HepG2 (cell line): Measurements from ENCODE around the gene PLEKHA6. TPM values are rescaled to one million over a fixed set of nuclear protein-coding genes. Genes with fewer than 3 reads are reported as not detected.

Experiments
- ATAC-seq: fragments of 200-7000 bp; cut with Tn5 transposase; 3 replicates; pipeline ENCODE4 v1.9.1; 2020; ENCODE audit warnings: mild to moderate bottlenecking, moderate library complexity
- BruUV-seq: library from RNA; stranded (reverse); fragments of 400-500 nt; replicated peaks from 2 replicates; lab custom pipeline; 2021; lab: Mats Ljungman, UMichigan
- CTCF ChIA-PET: fragments of 300-600 bp; formaldehyde crosslinking; extraction: SDS; loops from one replicate; lab custom pipeline; 2021; ENCODE audit warnings: low total read pairs, inconsistent platforms, low intra/inter-chr PET ratio; lab: Yijun Ruan, JAX
- POLR2A ChIA-PET: fragments of 350-600 bp; sonication (Branson Sonifier 250); formaldehyde crosslinking; loops from one replicate; lab custom pipeline; 2020; ENCODE audit warnings: antibody characterized with exemption, inconsistent platforms; lab: Yijun Ruan, JAX
- DNase-seq: peaks from one replicate; pipeline ENCODE4 v3.0.0-alpha.2; 2015; ENCODE audit warnings: low spot score
- FAIRE-seq: peaks from 3 replicates; lab custom pipeline; 2011; peaks lifted over from hg19 to GRCh38; lab: Jason Lieb, UNC
- H2AFZ ChIP-seq: one replicate; pipeline ENCODE4 v1.6.1; 2011; ENCODE audit warnings: low read length, inconsistent platforms
- H3K27ac ChIP-seq: fragments of 300-600 bp; 3 replicates; pipeline ENCODE4 v1.8.0; 2011; ENCODE audit warnings: mixed run types, mild to moderate bottlenecking, mixed read lengths, low read length, inconsistent platforms; ENCODE audit not compliant: insufficient read depth; ENCODE audit errors: extremely low read length
- H3K27me3 ChIP-seq, 2 experiments: fragments of 200-600 bp in 1 of 2; 2 replicates in 1 of 2; 3 replicates in 1 of 2; pipeline versions ENCODE4 v1.6.0 to v1.8.0; 2011; ENCODE audit warnings: low read length in 2 of 2, mild to moderate bottlenecking in 2 of 2, moderate library complexity in 2 of 2, inconsistent platforms in 1 of 2; ENCODE audit not compliant: insufficient read depth in 2 of 2, control insufficient read depth in 1 of 2
- H3K36me3 ChIP-seq, 2 experiments: fragments of 200-600 bp in 1 of 2; replicated peaks in 1 of 2; 2 replicates in 1 of 2; 3 replicates in 1 of 2; pipeline versions ENCODE4 v1.5.1 to v1.8.0; 2011; ENCODE audit warnings: low read length in 2 of 2, inconsistent platforms in 1 of 2; ENCODE audit not compliant: insufficient read depth in 2 of 2, control insufficient read depth in 1 of 2
- H3K4me1 ChIP-seq: 2 replicates; pipeline ENCODE4 v1.5.1; 2012; ENCODE audit warnings: low read length, inconsistent platforms; ENCODE audit not compliant: insufficient read depth
- H3K4me2 ChIP-seq: 2 replicates; pipeline ENCODE4 v1.6.0; 2011; ENCODE audit warnings: low read depth, low read length, inconsistent platforms
- H3K4me3 ChIP-seq, 3 experiments: fragments of 200-600 bp in 1 of 3; sonication (generic), shearing (Covaris generic) in 1 of 3; replicated peaks in 1 of 3; 2 replicates each; pipeline ENCODE4 v1.5.1; 2011 to 2016; ENCODE audit warnings: low read length in 3 of 3, inconsistent platforms in 2 of 3, low read depth in 2 of 3, mild to moderate bottlenecking in 2 of 3, control low read depth in 1 of 3, mixed read lengths in 1 of 3; ENCODE audit not compliant: insufficient read depth in 1 of 3
- H3K79me2 ChIP-seq: one replicate; pipeline ENCODE4 v1.6.1; 2011; ENCODE audit warnings: low read length, inconsistent platforms; ENCODE audit not compliant: insufficient read depth
- H3K9ac ChIP-seq: 2 replicates; pipeline ENCODE4 v1.6.0; 2011; ENCODE audit warnings: mild to moderate bottlenecking, low read depth, low read length, inconsistent platforms; ENCODE audit not compliant: insufficient read depth
- H3K9me3 ChIP-seq: 2 replicates; pipeline ENCODE4 v1.5.1; 2012; ENCODE audit warnings: mild to moderate bottlenecking, low read length
- H4K20me1 ChIP-seq: 2 replicates; pipeline ENCODE4 v1.6.0; 2011; ENCODE audit warnings: inconsistent platforms, mild to moderate bottlenecking, low read length, moderate library complexity; ENCODE audit not compliant: insufficient read depth
- GABPA ChIP-seq, 2 experiments: IDR thresholded peaks; 2 replicates each; pipeline ENCODE4 v1.6.1; 2011 to 2016; ENCODE audit warnings: low read depth in 2 of 2, low read length in 1 of 2, missing biosample characterization in 1 of 2, missing genetic modification characterization in 1 of 2
- NAIF1 ChIP-seq: sonication (generic); formaldehyde crosslinking; IDR thresholded peaks from 2 replicates; pipeline ENCODE4 v1.5.0; 2020; ENCODE audit warnings: mild to moderate bottlenecking, missing genetic modification reagents, borderline replicate concordance
- NR2F2 ChIP-seq: IDR thresholded peaks from 2 replicates; pipeline ENCODE4 v1.6.1; 2012; ENCODE audit warnings: low read depth, inconsistent platforms, borderline replicate concordance
- THYN1 ChIP-seq: sonication (generic); formaldehyde crosslinking; IDR thresholded peaks from 2 replicates; pipeline ENCODE4 v1.8.1; 2023; ENCODE audit warnings: low read depth, mild to moderate bottlenecking, moderate library complexity, missing genetic modification reagents, borderline replicate concordance
- U2AF1 ChIP-seq: fragments of 200-400 bp; formaldehyde crosslinking; optimal IDR thresholded peaks from 2 replicates; pipeline ENCODE3; 2017; ENCODE audit warnings: mild to moderate bottlenecking, low read depth, low read length
- XBP1 ChIP-seq: sonication (generic); formaldehyde crosslinking; IDR thresholded peaks from 2 replicates; pipeline ENCODE4 v1.5.0; 2020; ENCODE audit warnings: missing genetic modification reagents
- ZFP36L2 ChIP-seq: sonication (generic); formaldehyde crosslinking; IDR thresholded peaks from 2 replicates; pipeline ENCODE4 v1.4.0; 2020; ENCODE audit warnings: missing genetic modification reagents
- ZFP41 ChIP-seq: sonication (generic); formaldehyde crosslinking; IDR thresholded peaks from 2 replicates; pipeline ENCODE4 v1.4.0; 2020; ENCODE audit warnings: mild to moderate bottlenecking, missing genetic modification reagents, borderline replicate concordance
- ZNF331 ChIP-seq: sonication (generic); formaldehyde crosslinking; IDR thresholded peaks from 2 replicates; pipeline ENCODE4 v1.4.0; 2020; ENCODE audit warnings: missing genetic modification reagents
- ZSCAN21 ChIP-seq: sonication (generic); formaldehyde crosslinking; IDR thresholded peaks from 2 replicates; pipeline ENCODE4 v1.8.0; 2022; ENCODE audit warnings: mild to moderate bottlenecking, missing genetic modification reagents, moderate library complexity, borderline replicate concordance
- WGBS: methylation state at CpG from one replicate; pipeline ENCODE4 v1.1.6; 2017; ENCODE audit warnings: low lambda C conversion rate; 5-methylcytosine and 5-hydroxymethylcytosine counted together
- in situ Hi-C: cut with HindIII; loops from 2 replicates; pipeline ENCODE4 v1.10.0; 2017; ENCODE audit warnings: low pct_unique_long_range_greater_than_20kb; ENCODE audit not compliant: extremely low pct_ligation_motif_present
- intact Hi-C: fragments of 100-400 bp; cut with micrococcal nuclease; formaldehyde crosslinking; loops from one replicate; pipeline ENCODE4 v1.10.0; 2022; ENCODE audit not compliant: unreplicated experiment
- polyA plus RNA-seq, 8 experiments: library from polyadenylated mRNA; depleted of rRNA in 3 of 8; stranded (reverse) in 7 of 8; unstranded in 1 of 8; fragments of >200 nt; fragmentation: Illumina TruSeq in 4 of 8; extraction: Trizol in 4 of 8; gene quantifications; 2 replicates each; pipeline versions ENCODE4 v1.2.1 to v1.2.3, GENCODE V29; 2011 to 2016; ENCODE audit warnings: low read depth in 4 of 8, missing spikeins in 1 of 8, mixed read lengths in 1 of 8; ENCODE audit not compliant: insufficient read depth in 1 of 8
- total RNA-seq, 5 experiments: library from RNA; depleted of rRNA; stranded (reverse); fragments of >200 nt; fragmentation: Illumina TruSeq; extraction: Trizol; gene quantifications; 2 replicates each; pipeline ENCODE4 v1.2.3, GENCODE V29; 2016; ENCODE audit warnings: low read depth in 1 of 5
- TF ChIP-seq, protein P1 (sequence below): sonication (generic); formaldehyde crosslinking; IDR thresholded peaks from 2 replicates; pipeline ENCODE4 v1.5.0; 2020; ENCODE audit warnings: mild to moderate bottlenecking, missing genetic modification reagents, moderate library complexity

The PLEKHA6 gene
- total and polyA plus RNA-seq, 2 of the 13 experiments (the other 11 are each of a cell fraction or from before 2014, with no cell fraction given) = 5.3 to 11.4 TPM

DNA sequence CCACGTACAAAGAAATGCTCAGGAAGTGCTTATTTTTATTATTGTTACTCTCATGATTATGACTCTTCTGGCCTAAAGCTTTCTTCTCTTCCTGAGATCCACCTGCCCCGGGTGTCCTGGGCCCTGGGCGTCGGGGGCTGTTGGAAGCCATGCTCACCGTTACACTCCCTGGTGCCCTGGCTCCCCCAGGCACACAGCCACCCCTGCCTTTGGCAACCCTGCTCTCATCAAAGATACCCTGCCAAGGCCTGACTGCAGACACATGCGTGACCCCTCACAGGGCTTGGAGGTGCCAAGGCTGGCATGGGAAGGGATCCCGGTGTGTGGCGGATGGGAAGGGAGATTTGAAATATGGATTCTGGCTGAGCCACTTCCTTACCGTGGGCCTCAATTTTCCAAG is 160.2 kb downstream of the PLEKHA6 start:
- in situ Hi-C loops (no loop called here), intact Hi-C loops (no loop called here)
- no peak overlapping the region for H3K9ac ChIP-seq
- no peaks in the 10 kb centered on the region for H4K20me1 ChIP-seq
- H3K4me3 ChIP-seq = no peak overlapping the region
- ATAC-seq (no peak), FAIRE-seq (no peak), DNase-seq (no peak)
- H3K79me2 ChIP-seq = no peaks in the 10 kb centered on the region
- H3K36me3 ChIP-seq = no peaks in the 10 kb centered on the region; a peak in 2 of 5 replicates
- H3K4me2 ChIP-seq = no peak overlapping the region
- CTCF ChIA-PET = no interaction called here
- WGBS = 92% methylated on average over 9 of the region's 9 CpGs
- H3K4me1 ChIP-seq = 0 out of 2 replicates have a peak, but pooled peaks cover under 1% of the 10 kb centered on the region
- POLR2A ChIA-PET = no interaction called here
- no peaks in the 10 kb centered on the region for H3K9me3 ChIP-seq
- TF ChIP-seq ZSCAN21 (CRISPR knock-in tag) (no peak), XBP1 (no peak), GABPA (IDR thresholded peaks at IDR 0.05; ENCODE audit: low read depth, low read length) (no peak), GABPA (CRISPR knock-in tag; IDR thresholded peaks at IDR 0.05; ENCODE audit: low read depth) (no peak), NR2F2 (no peak), ZNF331 (CRISPR knock-in tag) (no peak), ZFP36L2 (no peak), NAIF1 (no peak), THYN1 (CRISPR knock-in tag) (no peak), ZFP41 (no peak), U2AF1 (no peak)
- TF ChIP-seq, protein P1, sequence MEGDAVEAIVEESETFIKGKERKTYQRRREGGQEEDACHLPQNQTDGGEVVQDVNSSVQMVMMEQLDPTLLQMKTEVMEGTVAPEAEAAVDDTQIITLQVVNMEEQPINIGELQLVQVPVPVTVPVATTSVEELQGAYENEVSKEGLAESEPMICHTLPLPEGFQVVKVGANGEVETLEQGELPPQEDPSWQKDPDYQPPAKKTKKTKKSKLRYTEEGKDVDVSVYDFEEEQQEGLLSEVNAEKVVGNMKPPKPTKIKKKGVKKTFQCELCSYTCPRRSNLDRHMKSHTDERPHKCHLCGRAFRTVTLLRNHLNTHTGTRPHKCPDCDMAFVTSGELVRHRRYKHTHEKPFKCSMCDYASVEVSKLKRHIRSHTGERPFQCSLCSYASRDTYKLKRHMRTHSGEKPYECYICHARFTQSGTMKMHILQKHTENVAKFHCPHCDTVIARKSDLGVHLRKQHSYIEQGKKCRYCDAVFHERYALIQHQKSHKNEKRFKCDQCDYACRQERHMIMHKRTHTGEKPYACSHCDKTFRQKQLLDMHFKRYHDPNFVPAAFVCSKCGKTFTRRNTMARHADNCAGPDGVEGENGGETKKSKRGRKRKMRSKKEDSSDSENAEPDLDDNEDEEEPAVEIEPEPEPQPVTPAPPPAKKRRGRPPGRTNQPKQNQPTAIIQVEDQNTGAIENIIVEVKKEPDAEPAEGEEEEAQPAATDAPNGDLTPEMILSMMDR (CRISPR knock-in tag) = no peak
- H3K27me3 ChIP-seq = no peaks in the 10 kb centered on the region
- H2AFZ ChIP-seq = no peak overlapping the region
- no TSS peak for BruUV-seq
- H3K27ac ChIP-seq = no peak overlapping the region
